Measurements from ENCODE around the gene FYTTD1.

Gene FYTTD1

DNA sequence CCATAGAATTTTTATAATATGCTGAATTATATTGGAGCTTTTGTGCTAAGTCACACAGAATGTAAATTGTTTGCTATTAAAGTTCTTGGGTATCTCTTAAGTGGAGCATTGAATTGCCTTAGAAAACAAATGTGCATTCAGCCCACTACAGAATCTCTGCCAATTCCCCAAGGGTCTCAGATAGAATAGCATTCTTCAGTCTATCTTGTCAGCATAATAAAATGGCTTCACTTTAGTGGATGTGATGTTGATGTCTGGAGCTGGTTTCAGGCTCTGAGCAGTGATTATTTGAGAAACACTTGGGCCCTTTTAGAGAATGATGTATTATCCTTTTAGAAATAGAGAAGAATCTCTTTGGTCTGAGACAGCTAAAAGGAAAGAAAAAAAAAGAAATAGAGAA lies 86.6 kb downstream of the FYTTD1 start:
- no peak for DNase-seq (ENCODE audit: low read depth, low spot score)

Measured in brain pericyte (primary cell).